HG02885 (cell line): ENCODE measurements around the gene NUTM2A.
"Not testable (repeated sequence)": the region's sequence is repeated elsewhere in the genome, so short reads cannot be mapped to it uniquely, and the experiment has no call there.

Source experiments
- ATAC-seq: cut with Tn5 transposase; IDR thresholded peaks from one replicate; pipeline ENCODE4 v1.9.1; 2021; ENCODE audit warnings: mild to moderate bottlenecking; ENCODE audit not compliant: unreplicated experiment, poor library complexity

NUTM2A gene

GRCh38 chr10:87247335-87247734 lies 22.1 kb downstream of the NUTM2A start:
- ATAC-seq: not testable (repeated sequence)

- ATAC-seq: not testable (repeated sequence)
These were observed 23.6 kb downstream of the NUTM2A start for GRCh38 chr10:87248818-87249353.

GRCh38 chr10:87280749-87281392 lies 55.6 kb downstream of the NUTM2A start:
- ATAC-seq: not testable (repeated sequence)
